HEK293T (cell line): Measurements from ENCODE around the gene CPA3.

Experiments used
- CTCF ChIA-PET: fragments of 350-600 bp; formaldehyde crosslinking; extraction: SDS; loops from one replicate; lab custom pipeline; 2021; ENCODE audit warnings: antibody characterized with exemption, inconsistent platforms; lab: Yijun Ruan, JAX
- POLR2A ChIA-PET: fragments of 350-600 bp; formaldehyde crosslinking; extraction: SDS; loops from one replicate; lab custom pipeline; 2020; ENCODE audit warnings: antibody characterized with exemption, inconsistent platforms; lab: Yijun Ruan, JAX
- DNase-seq: peaks from one replicate; pipeline ENCODE4 v3.0.0; 2012; ENCODE audit warnings: mixed read lengths; ENCODE audit errors: extremely low spot score
- ARNT ChIP-seq: fragments of 450-650 bp; IDR thresholded peaks from 2 replicates; pipeline ENCODE4 v1.6.1; 2017; ENCODE audit warnings: mild to moderate bottlenecking
- BHLHE40 ChIP-seq: fragments of 450-650 bp; IDR thresholded peaks from 2 replicates; pipeline ENCODE4 v1.6.1; 2016; ENCODE audit warnings: mild to moderate bottlenecking, moderate library complexity, borderline replicate concordance
- CTBP1 ChIP-seq: fragments of 450-650 bp; IDR thresholded peaks from 2 replicates; pipeline ENCODE4 v1.6.1; 2016; ENCODE audit warnings: borderline replicate concordance
- ELF4 ChIP-seq: fragments of 450-650 bp; IDR thresholded peaks from 2 replicates; pipeline ENCODE4 v1.6.1; 2017; ENCODE audit warnings: antibody characterized with exemption
- FOXA1 ChIP-seq: fragments of 450-650 bp; IDR thresholded peaks from 2 replicates; pipeline ENCODE4 v1.6.1; 2016; ENCODE audit warnings: mild to moderate bottlenecking
- FOXK2 ChIP-seq: fragments of 450-650 bp; IDR thresholded peaks from 2 replicates; pipeline ENCODE4 v1.6.1; 2016; ENCODE audit warnings: mild to moderate bottlenecking
- FOXM1 ChIP-seq: fragments of 450-650 bp; IDR thresholded peaks from 2 replicates; pipeline ENCODE4 v1.6.1; 2017; ENCODE audit warnings: mild to moderate bottlenecking, borderline replicate concordance
- HDGF ChIP-seq: fragments of 450-650 bp; IDR thresholded peaks from 2 replicates; pipeline ENCODE4 v1.6.1; 2017; ENCODE audit warnings: antibody characterized with exemption, borderline replicate concordance
- L3MBTL2 ChIP-seq: fragments of 450-650 bp; conservative IDR thresholded peaks from 2 replicates; pipeline ENCODE4 v1.6.1; 2016; ENCODE audit warnings: mild to moderate bottlenecking
- LEF1 ChIP-seq: fragments of 450-650 bp; IDR thresholded peaks from 2 replicates; pipeline ENCODE4 v1.6.1; 2017; ENCODE audit warnings: mild to moderate bottlenecking, borderline replicate concordance
- NFRKB ChIP-seq: fragments of 450-650 bp; IDR thresholded peaks from 2 replicates; pipeline ENCODE4 v1.6.1; 2016; ENCODE audit warnings: mild to moderate bottlenecking, moderate library complexity
- PKNOX1 ChIP-seq: fragments of 450-650 bp; IDR thresholded peaks from 2 replicates; pipeline ENCODE4 v1.6.1; 2016
- SP1 ChIP-seq: fragments of 450-650 bp; IDR thresholded peaks from 2 replicates; pipeline ENCODE4 v1.6.1; 2017
- SUZ12 ChIP-seq: fragments of 450-650 bp; IDR thresholded peaks from 2 replicates; pipeline ENCODE4 v1.6.1; 2016; ENCODE audit warnings: mild to moderate bottlenecking
- TARDBP ChIP-seq: fragments of 450-650 bp; IDR thresholded peaks from 2 replicates; pipeline ENCODE4 v1.6.1; 2016
- ZNF384 ChIP-seq: fragments of 450-650 bp; IDR thresholded peaks from 2 replicates; pipeline ENCODE4 v1.6.1; 2016

CPA3 gene

GRCh38 chr3:148840451-148840850 lies 24.6 kb upstream of the CPA3 start:
- POLR2A ChIA-PET, result no interaction called here
- CTCF ChIA-PET, result no interaction called here
- TF ChIP-seq FOXK2, result no peak
- TF ChIP-seq LEF1, result no peak
- no peak for TF ChIP-seq TARDBP
- no peak for TF ChIP-seq ARNT
- TF ChIP-seq HDGF, result no peak
- TF ChIP-seq CTBP1, result no peak
- TF ChIP-seq L3MBTL2, result no peak
- no peak for TF ChIP-seq SUZ12
- TF ChIP-seq FOXM1, result no peak
- no peak for TF ChIP-seq NFRKB
- TF ChIP-seq ZNF384, result no peak
- no peak for TF ChIP-seq ELF4
- DNase-seq, result no peak

- CTCF ChIA-PET, result no interaction called here
- POLR2A ChIA-PET, result no interaction called here
- DNase-seq, result no peak
- TF ChIP-seq FOXK2 (no peak), CTBP1 (no peak), L3MBTL2 (no peak), HDGF (no peak), LEF1 (no peak), SUZ12 (no peak), FOXA1 (no peak)
These were observed 19.2 kb upstream of the CPA3 start for GRCh38 chr3:148845756-148846395.

- POLR2A ChIA-PET, result no interaction called here
- DNase-seq, result no peak
These were observed 17.7 kb upstream of the CPA3 start for GRCh38 chr3:148847351-148847750.

GRCh38 chr3:148848410-148848809 lies 16.7 kb upstream of the CPA3 start:
- CTCF ChIA-PET, result no interaction called here
- no peak for TF ChIP-seq NFRKB
- no peak for TF ChIP-seq FOXK2
- TF ChIP-seq ARNT, result no peak
- TF ChIP-seq PKNOX1, result no peak
- no peak for TF ChIP-seq HDGF
- TF ChIP-seq BHLHE40, result no peak
- TF ChIP-seq TARDBP, result no peak
- TF ChIP-seq SUZ12, result no peak
- TF ChIP-seq L3MBTL2, result no peak
- TF ChIP-seq FOXM1, result no peak
- no peak for TF ChIP-seq CTBP1
- no peak for TF ChIP-seq FOXA1
- POLR2A ChIA-PET, result no interaction called here
- DNase-seq, result no peak

More at GRCh38 chr3:148847351-148847750, 17.7 kb upstream of the CPA3 start:
- TF ChIP-seq SUZ12 (no peak), HDGF (no peak), CTBP1 (no peak), FOXM1 (no peak), TARDBP (no peak), ELF4 (no peak), PKNOX1 (no peak), LEF1 (no peak), L3MBTL2 (no peak), FOXA1 (no peak), ZNF384 (no peak), SP1 (no peak), NFRKB (no peak), BHLHE40 (no peak), FOXK2 (no peak)
- CTCF ChIA-PET, result no interaction called here

GRCh38 chr3:148852271-148852992 lies 12.7 kb upstream of the CPA3 start:
- no peak for TF ChIP-seq ELF4
- TF ChIP-seq PKNOX1, result no peak
- no peak for TF ChIP-seq L3MBTL2
- TF ChIP-seq SP1, result no peak
- no peak for TF ChIP-seq FOXK2
- TF ChIP-seq BHLHE40, result no peak
- no peak for TF ChIP-seq TARDBP
- TF ChIP-seq FOXA1, result no peak
- no peak for TF ChIP-seq HDGF
- TF ChIP-seq NFRKB, result no peak
- TF ChIP-seq ZNF384, result no peak
- TF ChIP-seq LEF1, result no peak
- TF ChIP-seq ARNT, result no peak
- no peak for TF ChIP-seq CTBP1
- no peak for TF ChIP-seq FOXM1
- no peak for TF ChIP-seq SUZ12
- DNase-seq, result no peak
- CTCF ChIA-PET, result no interaction called here
- POLR2A ChIA-PET, result no interaction called here

GRCh38 chr3:148853076-148853475 lies 12.0 kb upstream of the CPA3 start:
- DNase-seq, result no peak
- ChIA-PET CTCF (no interaction called here), POLR2A (no interaction called here)
- no peak for TF ChIP-seq L3MBTL2
